Stimulated activated CD8-positive, alpha-beta memory T cell treated with anti-CD3 and anti-CD28 coated beads, Interleukin-4, amount 100 ng/mL, for 48 hours (primary cell): ENCODE results near the gene DOP1B.

Source experiments
- DNase-seq: peaks from one replicate; pipeline ENCODE4 v3.0.0-alpha.2; 2020

Gene DOP1B

GRCh38 chr21:36205962-36206361 lies 49.3 kb downstream of the DOP1B start:
- no peak for DNase-seq
